Peyer's patch (tissue), 4 donors: ENCODE measurements around the gene DACH1. TPM values are rescaled to one million over a fixed set of nuclear protein-coding genes. Genes with fewer than 3 reads are reported as not detected.

ENCODE experiments used
- DNase-seq, 3 donors: peaks; one replicate each; pipeline ENCODE4 v3.0.0-alpha.2; 2017 to 2019
- H3K27ac ChIP-seq, 4 donors: fragments of 200-600 bp; sonication (generic); one replicate each; pipeline ENCODE4 v1.5.1; 2016 to 2019
- H3K27me3 ChIP-seq, 2 donors: fragments of 200-600 bp; sonication (generic); one replicate each; pipeline ENCODE4 v1.5.1; 2019
- H3K36me3 ChIP-seq, 3 donors: fragments of 200-600 bp; sonication (generic); one replicate each; pipeline ENCODE4 v1.5.1; 2016 to 2019
- H3K4me1 ChIP-seq, 4 donors: fragments of 200-600 bp; sonication (generic); one replicate each; pipeline ENCODE4 v1.5.1; 2016 to 2019
- H3K4me3 ChIP-seq, 4 donors: fragments of 200-600 bp; sonication (generic); 1 replicate in 3 of 4; 2 replicates in 1 of 4; pipeline ENCODE4 v1.5.1; 2016 to 2019; ENCODE audit warnings: mild to moderate bottlenecking in 1 of 4
- H3K9me3 ChIP-seq, 4 donors: fragments of 200-600 bp; sonication (generic); one replicate each; pipeline ENCODE4 v1.5.1; 2016 to 2019; ENCODE audit warnings: mild to moderate bottlenecking in 1 of 4
- POLR2A ChIP-seq, 2 donors: fragments of 450-650 bp; IDR thresholded peaks; one replicate each; pipeline ENCODE4 v1.5.1; 2017; ENCODE audit warnings: antibody characterized with exemption in 2 of 2, mild to moderate bottlenecking in 2 of 2, moderate library complexity in 2 of 2
- total RNA-seq, 4 donors: library from RNA; depleted of rRNA; stranded (reverse); fragments of >200 nt; gene quantifications; one replicate each; pipeline ENCODE4 v1.1.0, GENCODE V29; 2016
- TF ChIP-seq, protein P1 (sequence below), 6 experiments: fragments of 450-650 bp in 4 of 6; fragments of 200-600 bp in 2 of 6; sonication (generic) in 1 of 6; IDR thresholded peaks; one replicate each; pipeline ENCODE4 v1.5.1; 2017 to 2019; ENCODE audit warnings: antibody characterized with exemption in 6 of 6, mild to moderate bottlenecking in 3 of 6, moderate library complexity in 1 of 6

DACH1 gene
- total RNA-seq, 4 donors from 2014 or later, result 15.2 to 63.5 (median 24.4) TPM

DNA sequence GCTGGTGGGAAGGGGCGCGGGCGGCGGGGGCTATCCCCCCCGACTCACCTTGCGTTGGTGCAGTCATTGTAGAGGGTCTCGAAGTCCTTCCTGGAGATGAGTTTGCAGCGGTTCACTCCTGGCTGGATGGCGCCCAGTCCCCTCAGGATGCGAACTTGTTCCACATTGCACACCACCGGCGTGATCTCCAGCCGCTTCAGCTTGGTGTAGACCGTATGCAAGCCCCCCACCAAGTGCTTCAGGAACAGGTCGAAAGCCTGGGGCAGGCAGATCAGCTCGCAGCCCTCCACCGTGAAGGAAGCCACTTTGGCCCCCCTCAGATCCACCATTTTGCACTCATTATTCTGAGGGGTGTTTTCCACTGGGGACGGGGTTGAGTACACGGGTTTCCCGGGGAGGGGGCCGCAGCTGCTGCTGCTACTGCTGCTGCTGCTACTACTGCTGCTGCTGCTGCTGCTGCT, 1.1 kb downstream of the DACH1 start:
- Histone ChIP-seq H3K36me3 (no peaks in the 10 kb centered on the region), H3K27ac (peak overlapping the region; percentile 65 to 92 (median 82)), H3K4me3 (peak overlapping the region; percentile 45 to 94 (median 70)), H3K4me1 (no peaks in the 10 kb centered on the region), H3K9me3 (peaks cover 0 to 5% (median 0%) of the 10 kb centered on the region in 4 donors), H3K27me3 (no peaks in the 10 kb centered on the region)
- TF ChIP-seq, protein P1, sequence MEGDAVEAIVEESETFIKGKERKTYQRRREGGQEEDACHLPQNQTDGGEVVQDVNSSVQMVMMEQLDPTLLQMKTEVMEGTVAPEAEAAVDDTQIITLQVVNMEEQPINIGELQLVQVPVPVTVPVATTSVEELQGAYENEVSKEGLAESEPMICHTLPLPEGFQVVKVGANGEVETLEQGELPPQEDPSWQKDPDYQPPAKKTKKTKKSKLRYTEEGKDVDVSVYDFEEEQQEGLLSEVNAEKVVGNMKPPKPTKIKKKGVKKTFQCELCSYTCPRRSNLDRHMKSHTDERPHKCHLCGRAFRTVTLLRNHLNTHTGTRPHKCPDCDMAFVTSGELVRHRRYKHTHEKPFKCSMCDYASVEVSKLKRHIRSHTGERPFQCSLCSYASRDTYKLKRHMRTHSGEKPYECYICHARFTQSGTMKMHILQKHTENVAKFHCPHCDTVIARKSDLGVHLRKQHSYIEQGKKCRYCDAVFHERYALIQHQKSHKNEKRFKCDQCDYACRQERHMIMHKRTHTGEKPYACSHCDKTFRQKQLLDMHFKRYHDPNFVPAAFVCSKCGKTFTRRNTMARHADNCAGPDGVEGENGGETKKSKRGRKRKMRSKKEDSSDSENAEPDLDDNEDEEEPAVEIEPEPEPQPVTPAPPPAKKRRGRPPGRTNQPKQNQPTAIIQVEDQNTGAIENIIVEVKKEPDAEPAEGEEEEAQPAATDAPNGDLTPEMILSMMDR (IDR thresholded peaks at IDR 0.05), result no peak
- no peak for TF ChIP-seq POLR2A (IDR thresholded peaks at IDR 0.05)
- peak in 1 of 3 donors; percentile 51 for DNase-seq

DNA sequence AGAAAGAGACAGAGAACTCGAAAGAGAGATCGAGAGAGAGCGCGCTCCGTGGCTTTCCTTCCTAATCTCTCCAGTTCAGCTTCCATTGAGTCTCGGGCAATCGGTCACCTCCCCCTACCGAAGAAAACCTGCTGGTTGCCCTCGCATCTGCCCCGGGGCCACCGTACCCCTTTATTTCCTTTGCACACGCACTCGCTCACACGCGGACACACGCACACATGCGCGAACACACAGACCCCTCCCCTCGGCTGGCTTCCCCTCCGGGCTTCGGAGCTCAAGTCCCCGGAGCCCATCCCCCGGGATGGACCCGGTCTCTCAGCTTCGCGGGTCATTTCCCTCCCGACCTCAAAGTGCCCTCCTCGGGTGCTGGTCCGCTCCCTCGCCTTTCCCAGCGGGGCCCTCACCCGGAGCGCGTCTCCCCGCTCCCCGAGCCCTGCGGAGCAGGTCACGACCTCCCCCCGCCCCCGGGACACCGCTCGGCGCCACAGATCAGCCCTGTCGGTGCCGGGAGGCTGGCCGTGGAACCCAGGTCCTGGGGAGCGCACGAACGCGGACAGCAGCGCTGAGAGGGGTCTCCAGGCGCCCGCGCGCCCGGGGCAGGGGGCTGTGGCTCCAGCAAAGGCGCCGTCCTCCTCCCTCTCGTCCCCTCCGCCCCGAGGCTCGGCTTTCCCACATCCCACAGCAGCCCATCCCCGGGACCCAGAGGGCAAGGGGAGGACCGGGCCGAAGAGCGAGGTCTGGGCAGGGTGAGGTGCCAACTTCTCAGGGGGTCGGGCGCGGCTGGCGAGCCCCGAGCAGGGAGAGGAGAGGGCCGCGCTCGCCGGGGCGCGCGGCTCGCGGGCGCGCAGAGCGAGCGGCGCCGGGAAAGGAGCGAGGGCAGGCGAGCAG, 1.8 kb downstream of the DACH1 start:
- no peaks in the 10 kb centered on the region for H3K4me1 ChIP-seq
- TF ChIP-seq, protein P1 (IDR thresholded peaks at IDR 0.05), result no peak
- TF ChIP-seq POLR2A (IDR thresholded peaks at IDR 0.05), result no peak
- H3K9me3 ChIP-seq, result peaks cover 0 to 5% (median 0%) of the 10 kb centered on the region in 4 donors
- H3K27me3 ChIP-seq, result no peaks in the 10 kb centered on the region
- peak overlapping the region; percentile 45 to 94 (median 70) for H3K4me3 ChIP-seq
- peak overlapping the region; percentile 65 to 92 (median 82) for H3K27ac ChIP-seq
- DNase-seq, result peak in 2 of 3 donors; percentile 55 to 72
- no peaks in the 10 kb centered on the region for H3K36me3 ChIP-seq

DNA sequence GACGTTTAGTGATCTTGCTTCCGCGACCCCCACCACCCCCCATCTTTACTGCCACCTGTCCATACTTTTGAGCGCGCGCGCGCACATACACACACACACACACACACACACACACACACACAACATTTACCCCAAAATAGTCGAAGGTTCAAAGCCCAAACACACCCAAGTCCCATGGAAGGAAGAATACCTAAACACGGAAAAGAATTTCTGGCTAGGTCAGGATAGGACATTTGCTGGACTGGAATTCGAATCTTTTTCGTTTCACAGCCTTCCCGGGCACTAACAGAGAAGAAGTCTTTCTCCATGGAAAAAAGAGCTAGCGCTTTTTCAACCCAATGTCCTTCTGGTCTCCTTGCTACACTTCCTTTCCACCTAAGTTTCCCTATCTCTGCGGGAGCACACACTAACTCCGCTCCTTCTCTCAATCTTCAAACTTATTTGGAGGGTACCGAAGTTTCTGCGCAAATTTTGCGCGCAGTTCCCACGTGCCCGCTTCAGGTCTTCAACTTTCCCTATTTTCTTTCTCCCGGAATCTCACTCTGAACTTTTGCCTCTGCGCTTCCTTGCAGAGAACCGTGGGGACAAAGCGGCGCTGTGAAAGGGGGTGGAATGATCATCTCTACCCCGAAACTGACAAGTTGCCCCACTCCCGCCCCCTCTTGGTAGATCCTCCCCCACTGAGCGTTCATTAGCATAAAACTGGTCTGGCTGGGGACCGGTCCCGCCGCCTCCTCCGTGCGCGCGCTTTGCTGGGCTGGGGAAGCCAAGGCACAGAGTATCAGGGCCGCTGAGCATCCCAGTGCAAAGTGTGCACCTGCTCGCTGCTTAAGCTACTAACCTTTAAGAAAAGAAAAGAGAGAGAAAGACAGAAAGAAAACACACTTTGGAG, 2.7 kb downstream of the DACH1 start:
- no peaks in the 10 kb centered on the region for H3K27me3 ChIP-seq
- H3K9me3 ChIP-seq, result peaks cover 0 to 5% (median 0%) of the 10 kb centered on the region in 4 donors
- DNase-seq, result peak in 2 of 3 donors; percentile 89
- H3K4me1 ChIP-seq, result no peaks in the 10 kb centered on the region
- H3K4me3 ChIP-seq, result peak overlapping the region; percentile 45 to 94 (median 70)
- TF ChIP-seq, protein P1 (IDR thresholded peaks at IDR 0.05), result peak in 2 of 6 experiments; percentile 4 to 6
- TF ChIP-seq POLR2A (IDR thresholded peaks at IDR 0.05), result peak; percentile 41 to 70
- peak overlapping the region; percentile 38 to 92 (median 82) for H3K27ac ChIP-seq
- H3K36me3 ChIP-seq, result no peaks in the 10 kb centered on the region

DNA sequence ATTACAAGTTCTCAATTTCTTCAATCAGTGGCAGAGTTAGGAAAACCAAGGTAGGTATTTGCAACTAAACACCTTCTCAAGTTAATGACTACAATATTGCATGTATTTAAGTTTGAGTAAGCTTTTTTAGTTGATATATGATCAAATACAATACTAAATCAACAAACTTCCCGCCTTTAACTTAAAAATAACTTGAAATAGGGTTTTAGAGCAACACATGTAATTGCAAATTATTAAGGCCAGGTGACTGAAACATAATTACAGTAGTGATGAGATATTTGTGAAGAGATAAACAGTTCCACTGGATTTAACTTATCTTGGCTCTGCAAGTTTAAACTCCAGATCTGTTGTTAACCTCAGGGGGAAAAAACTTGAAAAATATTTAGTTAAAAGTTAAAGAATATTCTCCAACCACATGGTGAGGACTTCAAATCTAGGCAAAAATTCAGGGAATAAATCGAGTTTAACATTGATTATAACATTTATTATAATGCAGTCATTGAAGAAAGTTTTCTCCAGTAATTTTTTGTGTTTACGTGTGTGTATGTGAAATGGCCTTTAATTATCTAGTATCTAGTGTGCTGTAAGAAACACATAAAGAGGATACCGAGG, 3.6 kb downstream of the DACH1 start:
- Histone ChIP-seq H3K4me1 (no peaks in the 10 kb centered on the region), H3K27me3 (no peaks in the 10 kb centered on the region), H3K36me3 (no peaks in the 10 kb centered on the region), H3K27ac (peak overlapping the region in 2 of 4 donors; percentile 84 to 92), H3K9me3 (peaks cover 0 to 5% (median 0%) of the 10 kb centered on the region in 4 donors), H3K4me3 (peak overlapping the region in 2 of 4 donors; percentile 88 to 94)
- DNase-seq, result no peak
- TF ChIP-seq, protein P1 (IDR thresholded peaks at IDR 0.05), result no peak
- TF ChIP-seq POLR2A (IDR thresholded peaks at IDR 0.05), result no peak

DNA sequence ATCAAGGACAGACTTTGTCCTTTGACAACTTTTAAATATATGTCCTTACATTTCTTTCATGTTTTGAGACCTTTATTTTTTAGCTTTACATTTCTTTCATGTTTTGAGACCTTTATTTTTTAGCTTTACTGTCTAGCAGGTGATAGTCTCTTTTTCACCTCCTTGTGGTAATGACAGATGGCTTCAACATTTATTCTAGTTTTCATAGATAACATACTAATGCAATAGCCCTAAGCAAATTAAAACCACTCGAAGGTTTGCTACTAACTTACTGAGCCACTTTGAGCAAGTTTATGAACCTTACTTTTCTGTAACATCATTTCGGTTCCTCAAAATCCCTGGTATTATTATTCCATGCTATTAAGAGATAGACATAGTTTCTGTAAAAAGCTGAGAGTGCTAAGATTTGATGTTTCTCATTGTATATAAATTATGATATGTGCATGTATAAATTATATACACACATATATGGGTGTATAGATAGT, 4.5 kb downstream of the DACH1 start:
- no peaks in the 10 kb centered on the region for H3K27me3 ChIP-seq
- H3K4me3 ChIP-seq, result peak overlapping the region in 1 of 4 donors; percentile 94
- no peaks in the 10 kb centered on the region for H3K4me1 ChIP-seq
- H3K27ac ChIP-seq, result peak overlapping the region in 1 of 4 donors; percentile 84
- no peak for TF ChIP-seq POLR2A (IDR thresholded peaks at IDR 0.05)
- TF ChIP-seq, protein P1 (IDR thresholded peaks at IDR 0.05), result peak in 2 of 6 experiments; percentile 4 to 9
- H3K9me3 ChIP-seq, result peaks cover 0 to 5% (median 0%) of the 10 kb centered on the region in 4 donors
- H3K36me3 ChIP-seq, result no peaks in the 10 kb centered on the region
- no peak for DNase-seq
